ENCODE results near the gene PDCD6IP.

Gene PDCD6IP

GRCh38 chr3:33889394-33890039 is 91.1 kb downstream of the PDCD6IP start:
- no peak for DNase-seq (ENCODE audit: low read depth)

GRCh38 chr3:33892655-33893054 is 94.2 kb downstream of the PDCD6IP start:
- DNase-seq (ENCODE audit: low read depth) = no peak

GRCh38 chr3:33895658-33896057 is 97.2 kb downstream of the PDCD6IP start:
- no peak for DNase-seq (ENCODE audit: low read depth)

GRCh38 chr3:33897306-33897705 is 98.9 kb downstream of the PDCD6IP start:
- no peak for DNase-seq (ENCODE audit: low read depth)

GRCh38 chr3:33898901-33899300 is 100.5 kb downstream of the PDCD6IP start:
- no peak for DNase-seq (ENCODE audit: low read depth)

GRCh38 chr3:33900440-33900808 is 102.0 kb downstream of the PDCD6IP start:
- DNase-seq (ENCODE audit: low read depth) = no peak

GRCh38 chr3:33900809-33901505 is 102.5 kb downstream of the PDCD6IP start:
- DNase-seq (ENCODE audit: low read depth) = no peak

GRCh38 chr3:33901862-33902563 is 103.6 kb downstream of the PDCD6IP start:
- no peak for DNase-seq (ENCODE audit: low read depth)

GRCh38 chr3:33904730-33905129 is 106.3 kb downstream of the PDCD6IP start:
- no peak for DNase-seq (ENCODE audit: low read depth)

- DNase-seq (ENCODE audit: low read depth) = no peak
These were observed 109.9 kb downstream of the PDCD6IP start for GRCh38 chr3:33908250-33908851.

GRCh38 chr3:33909547-33909946 is 111.1 kb downstream of the PDCD6IP start:
- DNase-seq (ENCODE audit: low read depth) = no peak

GRCh38 chr3:33910031-33910430 is 111.6 kb downstream of the PDCD6IP start:
- no peak for DNase-seq (ENCODE audit: low read depth)

- DNase-seq (ENCODE audit: low read depth) = no peak
These were observed 113.3 kb downstream of the PDCD6IP start for GRCh38 chr3:33911525-33912322.

- no peak for DNase-seq (ENCODE audit: low read depth)
These were observed 115.8 kb downstream of the PDCD6IP start for GRCh38 chr3:33914212-33914611.

- no peak for DNase-seq (ENCODE audit: low read depth)
These were observed 116.4 kb downstream of the PDCD6IP start for GRCh38 chr3:33914731-33915379.

GRCh38 chr3:33915796-33916546 is 117.5 kb downstream of the PDCD6IP start:
- DNase-seq (ENCODE audit: low read depth) = no peak

- DNase-seq (ENCODE audit: low read depth) = no peak
These were observed 119.8 kb downstream of the PDCD6IP start for GRCh38 chr3:33918126-33918756.
